AG04449 (cell line): Measurements from ENCODE around the gene FBXL4.

Source experiments
- CTCF ChIA-PET: fragments of 350-600 bp; formaldehyde crosslinking; extraction: SDS; loops from one replicate; lab custom pipeline; 2021; ENCODE audit warnings: antibody characterized with exemption; lab: Yijun Ruan, JAX
- POLR2A ChIA-PET: fragments of 400-600, 350-600 bp; formaldehyde crosslinking; extraction: SDS; loops from one replicate; lab custom pipeline; 2020; ENCODE audit warnings: antibody characterized with exemption, inconsistent platforms; lab: Yijun Ruan, JAX
- DNase-seq: peaks from one replicate; pipeline ENCODE4 v3.0.0-alpha.2; 2010; ENCODE audit warnings: low read depth, low spot score
- H3K4me3 ChIP-seq: 2 replicates; pipeline ENCODE4 v1.5.1; 2011; ENCODE audit warnings: low read depth, mild to moderate bottlenecking, control low read depth, low read length
- CTCF ChIP-seq: IDR thresholded peaks from one replicate; pipeline ENCODE4 v1.5.1; 2011; ENCODE audit warnings: mild to moderate bottlenecking, moderate library complexity, low read length, control low read depth, inconsistent platforms; ENCODE audit not compliant: insufficient read depth; ENCODE audit errors: missing control alignments

The FBXL4 gene

GRCh38 chr6:98981473-98981872, 33.7 kb upstream of the FBXL4 start:
- no peak overlapping the region for H3K4me3 ChIP-seq
- CTCF ChIA-PET = no interaction called here
- no peak for DNase-seq
- no peak for TF ChIP-seq CTCF
- POLR2A ChIA-PET = no interaction called here

GRCh38 chr6:98980819-98981218, 33.1 kb upstream of the FBXL4 start:
- ChIA-PET POLR2A (no interaction called here), CTCF (no interaction called here)
- no peak for DNase-seq
- H3K4me3 ChIP-seq = no peak overlapping the region
- no peak for TF ChIP-seq CTCF

- no peak for TF ChIP-seq CTCF
- POLR2A ChIA-PET = no interaction called here
- DNase-seq = no peak
- no peak overlapping the region for H3K4me3 ChIP-seq
- CTCF ChIA-PET = interaction anchor here (1.2 kb wide), 1 partner anchor 17 kb away, joined by 4 read pairs; no protein-coding TSS in a partner anchor
Observed at GRCh38 chr6:98977671-98978292, 30.0 kb upstream of the FBXL4 start.

GRCh38 chr6:98976674-98977385, 29.1 kb upstream of the FBXL4 start:
- H3K4me3 ChIP-seq = no peak overlapping the region
- POLR2A ChIA-PET = no interaction called here
- no peak for DNase-seq
- no peak for TF ChIP-seq CTCF
- CTCF ChIA-PET = interaction anchor here (1.2 kb wide), 1 partner anchor 16 kb away, joined by 4 read pairs; no protein-coding TSS in a partner anchor

- no peak for DNase-seq
- H3K4me3 ChIP-seq = no peak overlapping the region
- TF ChIP-seq CTCF = no peak
- POLR2A ChIA-PET = no interaction called here
- CTCF ChIA-PET = no interaction called here
Observed at GRCh38 chr6:98975421-98975820, 27.7 kb upstream of the FBXL4 start.

- POLR2A ChIA-PET = no interaction called here
- CTCF ChIA-PET = no interaction called here
- DNase-seq = no peak
Observed at GRCh38 chr6:98974309-98974708, 26.6 kb upstream of the FBXL4 start.

More at GRCh38 chr6:98974309-98974708, 26.6 kb upstream of the FBXL4 start:
- no peak for TF ChIP-seq CTCF
- no peak overlapping the region for H3K4me3 ChIP-seq
